ENCODE measurements around the gene EMC8.

- TF ChIP-seq POLR2AphosphoS5 (IDR thresholded peaks at IDR 0.05) (no peak), CTCF (IDR thresholded peaks at IDR 0.05) (no peak)
Measured at GRCh38 chr16:85763616-85764015, 35.7 kb downstream of the EMC8 start.

All from breast epithelium (tissue), 3 donors.